ENCODE results near the gene SYS1. TPM values are rescaled to one million over a fixed set of nuclear protein-coding genes. Genes with fewer than 3 reads are reported as not detected.

Gene SYS1
- polyA plus RNA-seq, 1 donor from 2014 or later: 16.1 TPM

- TF ChIP-seq CTCF (IDR thresholded peaks at IDR 0.05; ENCODE audit: poor library complexity, severe bottlenecking): no peak
- no peak for TF ChIP-seq TAF1 (IDR thresholded peaks at IDR 0.05; ENCODE audit: low read depth)
- no peak for TF ChIP-seq EP300 (conservative IDR thresholded peaks at IDR 0.05; ENCODE audit: poor library complexity, severe bottlenecking)
- TF ChIP-seq RAD21 (conservative IDR thresholded peaks at IDR 0.05): no peak
- TF ChIP-seq MXI1 (conservative IDR thresholded peaks at IDR 0.05; ENCODE audit: poor library complexity, severe bottlenecking): no peak
- TF ChIP-seq POLR2AphosphoS5 (IDR thresholded peaks at IDR 0.05): no peak
- TF ChIP-seq SMC3 (conservative IDR thresholded peaks at IDR 0.05; ENCODE audit: poor library complexity): no peak
- no peak overlapping the region for H3K4me3 ChIP-seq (ENCODE audit: low read length)
- H3K27me3 ChIP-seq (ENCODE audit: insufficient read depth, low read depth, low read length): no peaks in the 10 kb centered on the region
- H3K9me3 ChIP-seq (ENCODE audit: low read length): no peaks in the 10 kb centered on the region
- no peak overlapping the region for H3K4me2 ChIP-seq (ENCODE audit: low read length)
- H3F3A ChIP-seq (ENCODE audit: insufficient read depth, low read length, poor library complexity, severe bottlenecking): no peaks in the 10 kb centered on the region
- no peak overlapping the region for H3K27ac ChIP-seq (ENCODE audit: low read length)
- no peaks in the 10 kb centered on the region for H4K20me1 ChIP-seq (ENCODE audit: insufficient read depth)
- H3K9ac ChIP-seq (ENCODE audit: low read length): no peak overlapping the region
- H2AFZ ChIP-seq (ENCODE audit: low read depth, low read length): no peak overlapping the region
- H3K36me3 ChIP-seq (ENCODE audit: insufficient read depth, low read length): no peaks in the 10 kb centered on the region
- peaks cover 2% of the 10 kb centered on the region for H3K79me2 ChIP-seq (replicated peaks; ENCODE audit: insufficient read depth, low read length)
- H3K9me2 ChIP-seq (ENCODE audit: insufficient read depth, low read length): no peaks in the 10 kb centered on the region
These were observed 4.5 kb upstream of the SYS1 start for GRCh38 chr20:45358282-45359068.

- Histone ChIP-seq H3K36me3 (ENCODE audit: insufficient read depth, low read length) (no peaks in the 10 kb centered on the region), H3F3A (ENCODE audit: insufficient read depth, low read length, poor library complexity, severe bottlenecking) (no peaks in the 10 kb centered on the region), H3K27ac (ENCODE audit: low read length) (no peak overlapping the region), H3K9me2 (ENCODE audit: insufficient read depth, low read length) (no peaks in the 10 kb centered on the region), H3K27me3 (ENCODE audit: insufficient read depth, low read depth, low read length) (no peaks in the 10 kb centered on the region), H3K4me3 (ENCODE audit: low read length) (no peak overlapping the region), H3K9me3 (ENCODE audit: low read length) (no peaks in the 10 kb centered on the region), H4K20me1 (ENCODE audit: insufficient read depth) (no peaks in the 10 kb centered on the region), H3K4me2 (ENCODE audit: low read length) (no peak overlapping the region), H3K79me2 (replicated peaks; ENCODE audit: insufficient read depth, low read length) (peaks cover 8% of the 10 kb centered on the region), H2AFZ (ENCODE audit: low read depth, low read length) (no peak overlapping the region), H3K9ac (ENCODE audit: low read length) (no peak overlapping the region)
- TF ChIP-seq RAD21 (conservative IDR thresholded peaks at IDR 0.05): no peak
- TF ChIP-seq MXI1 (conservative IDR thresholded peaks at IDR 0.05; ENCODE audit: poor library complexity, severe bottlenecking): no peak
- no peak for TF ChIP-seq CTCF (IDR thresholded peaks at IDR 0.05; ENCODE audit: poor library complexity, severe bottlenecking)
- TF ChIP-seq REST (IDR thresholded peaks at IDR 0.05; ENCODE audit: borderline replicate concordance): no peak
- no peak for TF ChIP-seq SMC3 (conservative IDR thresholded peaks at IDR 0.05; ENCODE audit: poor library complexity)
- TF ChIP-seq POLR2AphosphoS5 (IDR thresholded peaks at IDR 0.05): no peak
- no peak for TF ChIP-seq TAF1 (IDR thresholded peaks at IDR 0.05; ENCODE audit: low read depth)
- no peak for TF ChIP-seq EP300 (conservative IDR thresholded peaks at IDR 0.05; ENCODE audit: poor library complexity, severe bottlenecking)
These were observed 3.9 kb upstream of the SYS1 start for GRCh38 chr20:45359069-45359405.

Data from neural cell (in vitro differentiated cells).